Body of pancreas (tissue), 4 donors: ENCODE measurements around the gene INF2.

ENCODE experiments used
- POLR2A ChIP-seq, 3 donors: fragments of 450-650 bp; IDR thresholded peaks; one replicate each; pipeline ENCODE4 v1.6.1; 2016; ENCODE audit warnings: antibody characterized with exemption in 3 of 3, mild to moderate bottlenecking in 2 of 3
- TF ChIP-seq, protein P1 (sequence below), 7 experiments: fragments of 450-650 bp in 4 of 7; fragments of 200-600 bp in 3 of 7; sonication (generic) in 3 of 7; IDR thresholded peaks; one replicate each; pipeline ENCODE4 v1.5.1; 2016 to 2019; ENCODE audit warnings: antibody characterized with exemption in 7 of 7

GRCh38 chr14:104765517-104765916 lies 76.1 kb downstream of the INF2 start:
- TF ChIP-seq, protein P1, sequence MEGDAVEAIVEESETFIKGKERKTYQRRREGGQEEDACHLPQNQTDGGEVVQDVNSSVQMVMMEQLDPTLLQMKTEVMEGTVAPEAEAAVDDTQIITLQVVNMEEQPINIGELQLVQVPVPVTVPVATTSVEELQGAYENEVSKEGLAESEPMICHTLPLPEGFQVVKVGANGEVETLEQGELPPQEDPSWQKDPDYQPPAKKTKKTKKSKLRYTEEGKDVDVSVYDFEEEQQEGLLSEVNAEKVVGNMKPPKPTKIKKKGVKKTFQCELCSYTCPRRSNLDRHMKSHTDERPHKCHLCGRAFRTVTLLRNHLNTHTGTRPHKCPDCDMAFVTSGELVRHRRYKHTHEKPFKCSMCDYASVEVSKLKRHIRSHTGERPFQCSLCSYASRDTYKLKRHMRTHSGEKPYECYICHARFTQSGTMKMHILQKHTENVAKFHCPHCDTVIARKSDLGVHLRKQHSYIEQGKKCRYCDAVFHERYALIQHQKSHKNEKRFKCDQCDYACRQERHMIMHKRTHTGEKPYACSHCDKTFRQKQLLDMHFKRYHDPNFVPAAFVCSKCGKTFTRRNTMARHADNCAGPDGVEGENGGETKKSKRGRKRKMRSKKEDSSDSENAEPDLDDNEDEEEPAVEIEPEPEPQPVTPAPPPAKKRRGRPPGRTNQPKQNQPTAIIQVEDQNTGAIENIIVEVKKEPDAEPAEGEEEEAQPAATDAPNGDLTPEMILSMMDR (IDR thresholded peaks at IDR 0.05) = no peak
- no peak for TF ChIP-seq POLR2A (IDR thresholded peaks at IDR 0.05)
